ENCODE results near the gene TRIM47. TPM values are rescaled to one million over a fixed set of nuclear protein-coding genes. Genes with fewer than 3 reads are reported as not detected.

Gene TRIM47
- total and polyA plus RNA-seq, 2 of the 13 experiments (the other 11 are each of a cell fraction or from before 2014, with no cell fraction given), result 33.5 to 82.0 TPM

- Histone ChIP-seq H3K79me2 (ENCODE audit: insufficient read depth, low read length) (peaks cover 7% of the 10 kb centered on the region), H3K9ac (ENCODE audit: insufficient read depth, low read depth, low read length) (peak overlapping the region; percentile 36), H3K27ac (ENCODE audit: extremely low read length, insufficient read depth, low read length) (peak overlapping the region; percentile 69), H3K9me3 (ENCODE audit: low read length) (no peaks in the 10 kb centered on the region), H4K20me1 (ENCODE audit: insufficient read depth, low read length) (0 out of 2 replicates have a peak, but pooled peaks cover 2% of the 10 kb centered on the region), H3K4me1 (ENCODE audit: insufficient read depth, low read length) (peaks cover 68% of the 10 kb centered on the region), H3K4me3 (replicated peaks in 1 of 3; ENCODE audit: insufficient read depth in 1 of 3, low read depth in 2 of 3, low read length in 3 of 3) (peak overlapping the region in 1 of 3 experiments; percentile 29; a peak in 1 of 6 replicates), H3K36me3 (replicated peaks in 1 of 2; ENCODE audit: control insufficient read depth in 1 of 2, insufficient read depth in 2 of 2, low read length in 2 of 2) (peaks cover 9 to 34% of the 10 kb centered on the region in 2 experiments), H3K4me2 (ENCODE audit: low read depth, low read length) (peak overlapping the region; percentile 41), H2AFZ (ENCODE audit: low read length) (no peak overlapping the region), H3K27me3 (ENCODE audit: control insufficient read depth in 1 of 2, insufficient read depth in 2 of 2, low read length in 2 of 2) (no peaks in the 10 kb centered on the region)
- ChIA-PET CTCF (ENCODE audit: low intra/inter-chr PET ratio, low total read pairs) (interaction anchor here (1.2 to 1.9 kb wide), 3 partner anchors 19 to 28 kb away, joined by 3 to 6 read pairs (median 4); no protein-coding TSS in a partner anchor), POLR2A (interaction anchor here (0.6 to 7.7 kb wide), 18 partner anchors 8 to 181 kb away, joined by 3 to 229 read pairs (median 4); partner anchors contain the start of genes CDK3, GALK1, MRPL38 and TRIM47)
- peak; percentile 12 for ATAC-seq
- FAIRE-seq, result peak; percentile 40
- no TSS peak for BruUV-seq (replicated peaks)
- peak; percentile 80 for DNase-seq (ENCODE audit: low spot score)
- intact Hi-C loops (cut with micrococcal nuclease; ENCODE audit: unreplicated experiment) (no loop called here), in situ Hi-C loops (cut with HindIII; ENCODE audit: extremely low pct_ligation_motif_present, low pct_unique_long_range_greater_than_20kb) (no loop called here)
- 29% methylated on average over 13 of the region's 16 CpGs for WGBS (ENCODE audit: low lambda C conversion rate)
- TF ChIP-seq ZSCAN29 (CRISPR knock-in tag; conservative IDR thresholded peaks at IDR 0.05), result 0 out of 2 replicates have a peak, but pooled peaks have one; percentile 42
- TF ChIP-seq ARID5B (CRISPR knock-in tag; IDR thresholded peaks at IDR 0.05), result peak; percentile 63; the same call in 1 of the 2 replicates
- peak; percentile 89 for TF ChIP-seq MEIS1 (CRISPR knock-in tag; IDR thresholded peaks at IDR 0.05; ENCODE audit: borderline replicate concordance)
- TF ChIP-seq TSC22D2 (CRISPR knock-in tag; IDR thresholded peaks at IDR 0.05; ENCODE audit: borderline replicate concordance), result no peak; the same call in 1 of the 2 replicates
- peak; percentile 82 for TF ChIP-seq ZBTB7B (CRISPR knock-in tag; IDR thresholded peaks at IDR 0.05)
- peak; percentile 52; the same call in 1 of the 2 replicates for TF ChIP-seq ZBED4 (CRISPR knock-in tag; IDR thresholded peaks at IDR 0.05; ENCODE audit: borderline replicate concordance)
- peak; percentile 48; the same call in 1 of the 2 replicates for TF ChIP-seq ZNF34 (CRISPR knock-in tag; IDR thresholded peaks at IDR 0.05; ENCODE audit: borderline replicate concordance)
- TF ChIP-seq NONO (IDR thresholded peaks at IDR 0.05), result no peak
- peak; percentile 76; the same call in 1 of the 2 replicates for TF ChIP-seq NONO (CRISPR knock-in tag; conservative IDR thresholded peaks at IDR 0.05)
Observed at GRCh38 chr17:75848523-75849278, 29.7 kb downstream of the TRIM47 start.

All from HepG2 (cell line).